Measurements from ENCODE around the gene PSG1. TPM values are rescaled to one million over a fixed set of nuclear protein-coding genes. Genes with fewer than 3 reads are reported as not detected.

Gene PSG1
- total RNA-seq, 1 experiment from 2014 or later: not detected

Other genes with a start within 250 kb of the PSG1 start
- not detected in 3 replicates for gene PSG3, start 139.2 kb downstream of the PSG1 start, total RNA-seq (2021)
- 0.21 TPM in 1 of 3 replicates, not detected in the others for gene PSG8, start 114.0 kb downstream of the PSG1 start, total RNA-seq (2021)
- not detected in 3 replicates for gene PSG6, start 38.2 kb upstream of the PSG1 start, total RNA-seq (2021)
- not detected in 3 replicates for gene PSG7, start 57.5 kb upstream of the PSG1 start, total RNA-seq (2021)
- gene PSG11, start 146.8 kb upstream of the PSG1 start, total RNA-seq (2021): not detected in 3 replicates
- gene PSG2, start 203.0 kb upstream of the PSG1 start, total RNA-seq (2021): not detected in 3 replicates